Measurements from ENCODE around the gene RAB35. TPM values are rescaled to one million over a fixed set of nuclear protein-coding genes. Genes with fewer than 3 reads are reported as not detected.

Gene RAB35
- total and polyA plus RNA-seq, 9 of the 15 experiments (the other 6 are each of a cell fraction or from before 2014, with no cell fraction given) = 0.65 to 76.3 (median 38.9) TPM

GRCh38 chr12:120071493-120072020 lies 45.0 kb downstream of the RAB35 start:
- intact Hi-C loops (cut with micrococcal nuclease) (no loop called here), in situ Hi-C loops (cut with MboI) (no loop called here)
- peaks cover 31 to 67% of the 10 kb centered on the region in 2 experiments for H3K27me3 ChIP-seq (ENCODE audit: control insufficient read depth in 2 of 2, insufficient read depth in 2 of 2, low read length in 2 of 2)
- no peaks in the 10 kb centered on the region for H3K36me3 ChIP-seq (ENCODE audit: control insufficient read depth, insufficient read depth, low read length)
- no peaks in the 10 kb centered on the region for H3K79me2 ChIP-seq (ENCODE audit: control insufficient read depth, insufficient read depth, low read length)
- no peak overlapping the region for H3K4me2 ChIP-seq (ENCODE audit: insufficient read depth, low read length)
- FAIRE-seq (no peak), DNase-seq (ENCODE audit: extremely low read depth in 1 of 4, low spot score in 3 of 4) (no peak), ATAC-seq (no peak)
- no peaks in the 10 kb centered on the region for H3K9me3 ChIP-seq (replicated peaks; ENCODE audit: control insufficient read depth, insufficient read depth, low read depth, low read length)
- no peak overlapping the region for H2AFZ ChIP-seq (ENCODE audit: low read depth, low read length)
- CTCF ChIA-PET (ENCODE audit: low intra/inter-chr PET ratio) = no interaction called here
- no peaks in the 10 kb centered on the region for H4K20me1 ChIP-seq (replicated peaks; ENCODE audit: control insufficient read depth, insufficient read depth, low read length)
- no peak overlapping the region for H3K27ac ChIP-seq (ENCODE audit: extremely low read depth, low read depth, low read length)
- H3K9me1 ChIP-seq (ENCODE audit: control insufficient read depth, insufficient read depth, low read length) = no peaks in the 10 kb centered on the region
- no peak overlapping the region for H3K4me3 ChIP-seq
- POLR2A ChIA-PET = interaction anchor here (0.7 to 1.5 kb wide), 3 partner anchors 12 to 221 kb away, joined by 3 to 5 read pairs (median 3); no protein-coding TSS in a partner anchor
- no peaks in the 10 kb centered on the region; a peak in 1 of 5 replicates for H3K4me1 ChIP-seq (replicated peaks in 1 of 2; ENCODE audit: control insufficient read depth in 2 of 2, insufficient read depth in 2 of 2, low read length in 2 of 2)
- H3K9ac ChIP-seq (ENCODE audit: insufficient read depth in 1 of 2, low read depth in 2 of 2, low read length in 2 of 2) = no peak overlapping the region
- no TSS peak for BruUV-seq (replicated peaks)
- 4% methylated on average over 6 of the region's 6 CpGs for WGBS (ENCODE audit: insufficient coverage, low coverage, missing lambda C conversion rate)
- no peak for TF ChIP-seq SMARCA5 (IDR thresholded peaks at IDR 0.05)
- no peak for TF ChIP-seq GABPA (tag; conservative IDR thresholded peaks at IDR 0.05; ENCODE audit: low read depth)
- no peak for TF ChIP-seq IRF1 (CRISPR knock-in tag; IDR thresholded peaks at IDR 0.05; ENCODE audit: borderline replicate concordance)
- no peak for TF ChIP-seq NFIX (CRISPR knock-in tag; IDR thresholded peaks at IDR 0.05; ENCODE audit: low read depth)
- no peak for TF ChIP-seq SMARCA4 (IDR thresholded peaks at IDR 0.05)
- TF ChIP-seq TSC22D4 (tag; IDR thresholded peaks at IDR 0.05) = no peak
- no peak for TF ChIP-seq MED1 (CRISPR knock-in tag; IDR thresholded peaks at IDR 0.05; ENCODE audit: borderline replicate concordance)
- TF ChIP-seq HSF4 (CRISPR knock-in tag; IDR thresholded peaks at IDR 0.05; ENCODE audit: borderline replicate concordance) = no peak
- no peak for TF ChIP-seq RB1 (IDR thresholded peaks at IDR 0.05; ENCODE audit: low read depth)
- no peak for TF ChIP-seq MIER1 (IDR thresholded peaks at IDR 0.05; ENCODE audit: low read depth)
